ENCODE data around the gene C1orf21.

Gene C1orf21

GRCh38 chr1:184520336-184520735 is 133.5 kb downstream of the C1orf21 start:
- DNase-seq = no peak

- no peak for DNase-seq
These were observed 137.4 kb downstream of the C1orf21 start for GRCh38 chr1:184524248-184524647.

- no peak for DNase-seq
These were observed 140.6 kb downstream of the C1orf21 start for GRCh38 chr1:184527402-184527801.

GRCh38 chr1:184530226-184530625 is 143.4 kb downstream of the C1orf21 start:
- no peak for DNase-seq

- DNase-seq = no peak
These were observed 144.5 kb downstream of the C1orf21 start for GRCh38 chr1:184531296-184531695.

GRCh38 chr1:184532199-184532598 is 145.4 kb downstream of the C1orf21 start:
- no peak for DNase-seq

GRCh38 chr1:184533049-184533448 is 146.2 kb downstream of the C1orf21 start:
- DNase-seq = no peak

GRCh38 chr1:184533915-184534314 is 147.1 kb downstream of the C1orf21 start:
- no peak for DNase-seq

GRCh38 chr1:184534690-184535089 is 147.9 kb downstream of the C1orf21 start:
- DNase-seq = no peak

- DNase-seq = no peak
These were observed 148.6 kb downstream of the C1orf21 start for GRCh38 chr1:184535191-184535970.

GRCh38 chr1:184536246-184536985 is 149.6 kb downstream of the C1orf21 start:
- no peak for DNase-seq

- DNase-seq = no peak
These were observed 152.8 kb downstream of the C1orf21 start for GRCh38 chr1:184539580-184539979.

- no peak for DNase-seq
These were observed 154.8 kb downstream of the C1orf21 start for GRCh38 chr1:184541537-184542152.

- DNase-seq = no peak
These were observed 155.5 kb downstream of the C1orf21 start for GRCh38 chr1:184542291-184542690.

GRCh38 chr1:184545601-184546000 is 158.8 kb downstream of the C1orf21 start:
- DNase-seq = no peak

- DNase-seq = no peak
These were observed 165.6 kb downstream of the C1orf21 start for GRCh38 chr1:184552446-184552845.

GRCh38 chr1:184553845-184554244 is 167.0 kb downstream of the C1orf21 start:
- no peak for DNase-seq

- no peak for DNase-seq
These were observed 169.1 kb downstream of the C1orf21 start for GRCh38 chr1:184555665-184556641.

GRCh38 chr1:184556665-184557064 is 169.8 kb downstream of the C1orf21 start:
- no peak for DNase-seq

GRCh38 chr1:184557423-184558347 is 170.9 kb downstream of the C1orf21 start:
- no peak for DNase-seq

GRCh38 chr1:184558691-184559090 is 171.9 kb downstream of the C1orf21 start:
- no peak for DNase-seq

All from hematopoietic multipotent progenitor cell treated with erythropoietin and hydrocortisone succinate and interleukin-3 and kit ligand, for 8 days (in vitro differentiated cells).